Keratinocyte (primary cell): ENCODE results near the gene C1QTNF3.

Source experiments
- EZH2 ChIP-seq: IDR thresholded peaks from one replicate; pipeline ENCODE4 v1.6.1; 2012; ENCODE audit warnings: inconsistent platforms, mild to moderate bottlenecking, low read length, moderate library complexity
- TF ChIP-seq, protein P1 (sequence below), 3 experiments: IDR thresholded peaks in 1 of 3; conservative IDR thresholded peaks in 1 of 3; optimal IDR thresholded peaks in 1 of 3; 2 replicates in 2 of 3; 3 replicates in 1 of 3; pipeline versions ENCODE3 to v1.5.1; 2011; ENCODE audit warnings: low read length in 3 of 3, mild to moderate bottlenecking in 3 of 3, moderate library complexity in 2 of 3, control low read depth in 1 of 3, inconsistent platforms in 1 of 3; ENCODE audit not compliant: insufficient read depth in 2 of 3; ENCODE audit errors: extremely low read depth in 1 of 3

DNA sequence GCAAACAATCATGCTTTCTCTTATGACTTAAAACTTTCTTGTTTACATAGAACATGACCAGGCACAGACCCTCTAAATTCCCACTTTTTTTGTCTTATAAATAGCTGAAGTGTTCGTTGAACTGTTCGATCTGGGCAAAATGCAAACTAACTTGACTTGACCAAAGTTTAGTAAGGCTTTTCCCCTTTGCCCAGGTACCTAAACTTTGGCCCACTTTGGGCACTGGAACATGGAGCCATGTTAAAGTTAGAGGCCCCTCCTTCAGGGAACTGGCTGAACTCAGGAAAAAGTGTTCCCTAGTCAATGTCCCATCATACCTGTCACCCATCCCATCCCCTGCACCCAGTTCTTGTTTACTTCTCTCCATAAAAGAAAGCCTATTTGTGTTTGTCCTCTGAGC lies 25.8 kb downstream of the C1QTNF3 start:
- TF ChIP-seq, protein P1, sequence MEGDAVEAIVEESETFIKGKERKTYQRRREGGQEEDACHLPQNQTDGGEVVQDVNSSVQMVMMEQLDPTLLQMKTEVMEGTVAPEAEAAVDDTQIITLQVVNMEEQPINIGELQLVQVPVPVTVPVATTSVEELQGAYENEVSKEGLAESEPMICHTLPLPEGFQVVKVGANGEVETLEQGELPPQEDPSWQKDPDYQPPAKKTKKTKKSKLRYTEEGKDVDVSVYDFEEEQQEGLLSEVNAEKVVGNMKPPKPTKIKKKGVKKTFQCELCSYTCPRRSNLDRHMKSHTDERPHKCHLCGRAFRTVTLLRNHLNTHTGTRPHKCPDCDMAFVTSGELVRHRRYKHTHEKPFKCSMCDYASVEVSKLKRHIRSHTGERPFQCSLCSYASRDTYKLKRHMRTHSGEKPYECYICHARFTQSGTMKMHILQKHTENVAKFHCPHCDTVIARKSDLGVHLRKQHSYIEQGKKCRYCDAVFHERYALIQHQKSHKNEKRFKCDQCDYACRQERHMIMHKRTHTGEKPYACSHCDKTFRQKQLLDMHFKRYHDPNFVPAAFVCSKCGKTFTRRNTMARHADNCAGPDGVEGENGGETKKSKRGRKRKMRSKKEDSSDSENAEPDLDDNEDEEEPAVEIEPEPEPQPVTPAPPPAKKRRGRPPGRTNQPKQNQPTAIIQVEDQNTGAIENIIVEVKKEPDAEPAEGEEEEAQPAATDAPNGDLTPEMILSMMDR (optimal IDR thresholded peaks at IDR 0.05 in 1 of 3, IDR thresholded peaks at IDR 0.05 in 1 of 3, conservative IDR thresholded peaks at IDR 0.05 in 1 of 3; ENCODE audit: extremely low read depth in 1 of 3, insufficient read depth in 2 of 3, low read length in 3 of 3), result no peak
- TF ChIP-seq EZH2, result no peak
